Aorta (tissue), 5 donors: ENCODE results near the gene DVL1. TPM values are rescaled to one million over a fixed set of nuclear protein-coding genes. Genes with fewer than 3 reads are reported as not detected.
A peak's percentile ranks its signal among the peaks of the same experiment; 100 is the strongest.

Source experiments
- ATAC-seq: fragments of 200-7000 bp; cut with Tn5 transposase; one replicate; pipeline ENCODE4 v1.9.1; 2022; ENCODE audit warnings: moderate library complexity; ENCODE audit not compliant: low FRiP score
- DNase-seq, 2 donors: peaks; one replicate each; pipeline ENCODE4 v3.0.0-alpha.2; 2020
- H3K27ac ChIP-seq, 2 donors: one replicate each; pipeline ENCODE4 v1.5.1; 2013; ENCODE audit warnings: low read length in 2 of 2, mild to moderate bottlenecking in 2 of 2, moderate library complexity in 2 of 2, control low read depth in 1 of 2, inconsistent platforms in 1 of 2, low read depth in 1 of 2
- H3K27me3 ChIP-seq, 2 donors: one replicate each; pipeline ENCODE4 v1.6.1; 2013; ENCODE audit warnings: control low read depth in 1 of 2, low read length in 1 of 2, mild to moderate bottlenecking in 1 of 2, moderate library complexity in 1 of 2; ENCODE audit not compliant: insufficient read depth in 2 of 2, control insufficient read depth in 1 of 2
- H3K36me3 ChIP-seq, 2 donors: one replicate each; pipeline ENCODE4 v1.6.1; 2013; ENCODE audit warnings: control low read depth in 1 of 2, low read length in 1 of 2, mild to moderate bottlenecking in 1 of 2; ENCODE audit not compliant: insufficient read depth in 2 of 2, control insufficient read depth in 1 of 2
- H3K4me1 ChIP-seq, 2 donors: one replicate each; pipeline ENCODE4 v1.6.1; 2013; ENCODE audit warnings: low read length in 2 of 2, control low read depth in 1 of 2, mild to moderate bottlenecking in 1 of 2, moderate library complexity in 1 of 2; ENCODE audit not compliant: insufficient read depth in 2 of 2, control insufficient read depth in 1 of 2
- H3K4me3 ChIP-seq, 2 donors: one replicate each; pipeline ENCODE4 v1.5.1; 2013; ENCODE audit warnings: low read length in 2 of 2, control low read depth in 1 of 2, mild to moderate bottlenecking in 1 of 2
- H3K9me3 ChIP-seq: one replicate; pipeline ENCODE4 v1.6.1; 2013; ENCODE audit warnings: mild to moderate bottlenecking, low read length; ENCODE audit not compliant: control insufficient read depth
- WGBS, 2 donors: extraction: QIAGEN DNeasy Blood & Tissue Kit; methylation state at CpG; one replicate each; pipeline ENCODE4 v1.1.7; 2013; 5-methylcytosine and 5-hydroxymethylcytosine counted together
- intact Hi-C, 2 donors: fragments of 100-400 bp; cut with DNase I; formaldehyde crosslinking; loops; one replicate each; pipeline versions ENCODE4 v1.14.2 to v1.15.0; 2022
- polyA plus RNA-seq, 2 donors: library from polyadenylated mRNA; stranded (reverse); fragments of 200-250 nt; gene quantifications; one replicate each; pipeline ENCODE4 v1.2.3, GENCODE V29; 2013
- total RNA-seq, 2 donors: library from RNA; stranded (reverse); fragmentation: NEBNext Ultra II Directional; extraction: Animal tissue kit (Norgen Biotek cat#: 25700); gene quantifications; one replicate each; pipeline ENCODE4 v1.2.1, GENCODE V29; 2021
- donor health status: healthy with polysubstance abuse.
- donor health status: Bipolar disorder and iron deficiency.
- donor health status: DM: no; HTN: no; CAD: no.
- donor health status: DM: no; HTN: no; CAD: no.
- donor health status: DM: yes; HTN: yes; CAD: no.

Gene DVL1
- total and polyA plus RNA-seq, 4 donors = 21.2 to 71.9 (median 51.2) TPM

DNA sequence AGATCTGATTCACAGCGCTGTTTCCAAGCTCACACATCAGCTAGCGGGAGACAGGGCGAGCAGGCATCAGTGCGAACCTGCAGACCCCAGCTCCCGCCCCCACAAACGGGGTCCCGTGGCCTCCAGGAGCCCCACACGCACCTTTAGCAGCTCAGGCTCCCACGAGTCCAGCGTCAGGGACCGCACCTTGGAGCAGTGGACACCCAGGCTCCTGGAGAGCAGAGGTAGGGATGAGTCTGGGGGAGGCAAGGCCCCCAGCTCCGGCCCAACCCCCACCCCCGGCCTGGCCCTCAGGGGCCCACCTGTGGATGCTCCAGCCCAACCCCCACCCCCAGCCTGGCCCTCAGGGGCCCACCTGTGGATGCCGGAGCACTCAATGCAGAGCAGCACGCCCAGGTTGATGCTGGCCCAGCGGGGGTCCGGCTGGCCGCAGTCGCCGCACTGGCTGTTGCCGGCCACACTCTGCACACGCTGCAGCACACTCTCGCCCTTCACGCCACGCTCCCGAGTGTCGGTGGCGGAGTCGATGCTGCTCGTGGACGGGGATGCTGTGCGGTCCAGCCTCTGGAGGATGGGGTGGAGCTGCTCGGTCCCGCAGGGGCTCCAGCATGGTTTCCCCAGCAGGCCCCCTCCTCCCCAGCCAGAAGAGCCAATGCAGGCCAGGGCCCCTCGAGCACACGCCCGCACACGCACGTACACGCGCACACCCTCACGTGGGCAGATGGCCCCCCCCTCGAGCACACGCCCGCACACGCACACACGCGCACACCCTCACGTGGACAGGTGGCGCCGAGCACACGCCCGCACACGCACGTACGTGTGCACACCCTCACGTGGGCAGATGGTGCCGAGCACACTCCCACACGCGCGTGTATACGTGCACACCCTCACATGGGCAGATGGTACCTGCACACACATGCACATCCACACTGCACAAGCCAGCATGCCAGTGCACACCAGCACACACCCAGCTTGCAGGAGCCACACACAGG is 52.9 kb downstream of the DVL1 start:
- H3K27me3 ChIP-seq = no peaks in the 10 kb centered on the region
- no peaks in the 10 kb centered on the region for H3K9me3 ChIP-seq
- DNase-seq (no peak), ATAC-seq (no peak)
- H3K4me1 ChIP-seq = no peaks in the 10 kb centered on the region
- 93 to 94% methylated on average over 59 to 62 of the region's 62 CpGs for WGBS, 2 donors
- no peak overlapping the region for H3K4me3 ChIP-seq
- intact Hi-C loops = loop anchor here in 1 of 2 donors (10.0 kb wide), 1 partner anchor 312 kb away; the partner anchor contains the start of gene PERM1
- no peak overlapping the region for H3K27ac ChIP-seq
- no peaks in the 10 kb centered on the region for H3K36me3 ChIP-seq

DNA sequence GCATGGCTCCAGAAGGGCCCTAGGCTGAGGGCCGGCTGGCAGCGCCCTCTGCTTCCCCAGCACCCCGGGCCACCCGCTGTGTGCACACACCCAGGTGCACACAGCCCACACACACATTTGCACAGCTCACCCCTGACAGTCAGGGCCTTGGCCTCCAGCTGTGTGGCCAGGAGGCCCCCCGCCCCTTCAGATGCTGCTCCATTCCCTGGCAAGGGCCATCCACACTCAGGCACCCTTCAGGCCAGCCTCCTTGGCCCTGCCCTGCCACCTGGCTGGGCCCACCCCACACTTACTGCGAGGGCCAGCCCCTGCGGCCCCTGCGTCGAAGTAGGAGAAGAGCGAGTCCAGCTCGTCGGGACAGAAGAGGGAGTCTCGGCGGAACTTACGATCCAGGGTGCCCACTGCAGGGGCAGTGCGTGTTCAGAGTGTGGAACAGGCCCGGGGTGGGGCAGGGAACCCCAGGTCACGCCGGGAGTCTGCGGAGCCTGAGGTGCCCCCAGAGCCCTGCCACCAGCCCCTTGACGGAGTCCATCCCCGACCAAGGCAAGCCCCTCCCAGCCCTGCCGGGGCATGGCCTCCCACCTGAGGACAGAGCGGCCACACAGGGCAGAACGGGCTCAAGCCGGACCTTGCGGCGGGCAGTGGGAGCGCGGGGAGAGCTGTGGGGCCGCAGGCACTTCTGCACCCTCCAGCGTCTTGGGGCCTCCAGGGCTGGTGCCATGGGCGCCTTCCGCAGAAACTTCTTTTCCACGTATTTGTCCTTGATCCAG is 53.9 kb downstream of the DVL1 start:
- H3K4me3 ChIP-seq = no peak overlapping the region
- no peaks in the 10 kb centered on the region for H3K27me3 ChIP-seq
- H3K9me3 ChIP-seq = no peaks in the 10 kb centered on the region
- 95 to 98% methylated on average over 35 of the region's 35 CpGs for WGBS, 2 donors
- DNase-seq (no peak), ATAC-seq (no peak)
- no peak overlapping the region for H3K27ac ChIP-seq
- intact Hi-C loops = loop anchor here in 1 of 2 donors (10.0 kb wide), 1 partner anchor 311 kb away; the partner anchor contains the start of gene PERM1
- no peaks in the 10 kb centered on the region for H3K36me3 ChIP-seq
- H3K4me1 ChIP-seq = no peaks in the 10 kb centered on the region

DNA sequence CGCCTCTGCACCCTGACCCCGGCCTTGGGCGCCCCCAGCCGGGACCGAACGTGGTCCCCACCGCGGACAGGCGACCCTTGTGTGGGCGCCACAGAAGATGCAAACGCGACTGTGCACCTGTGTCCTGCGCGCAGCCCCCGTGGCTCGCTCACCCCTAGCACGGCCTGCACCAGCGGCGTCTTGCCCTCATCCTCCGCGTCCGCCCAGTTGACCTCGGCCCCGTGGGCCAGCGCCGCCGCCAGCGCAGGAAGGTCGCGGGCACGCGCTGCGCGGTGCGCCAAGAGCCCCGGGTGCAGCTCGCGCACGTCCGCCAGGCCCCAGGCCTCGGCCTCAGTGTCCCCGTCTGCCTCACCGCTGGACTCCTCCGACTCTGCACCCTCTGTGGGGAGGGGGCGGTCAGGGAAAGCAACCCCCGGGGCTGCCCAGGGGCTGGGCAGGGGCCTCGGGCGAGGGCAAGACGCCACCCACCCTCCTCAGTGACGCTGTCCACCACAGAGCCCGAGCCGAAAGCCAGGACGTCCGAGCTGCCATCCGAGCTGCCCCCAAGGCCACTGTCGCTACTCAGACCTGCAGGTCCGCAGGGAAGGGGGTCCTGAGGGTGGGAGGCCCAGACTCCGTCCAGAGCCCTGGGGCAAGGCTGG is 54.8 kb downstream of the DVL1 start:
- no peaks in the 10 kb centered on the region for H3K4me1 ChIP-seq
- 88 to 89% methylated on average over 55 to 58 of the region's 58 CpGs for WGBS, 2 donors
- no peak overlapping the region for H3K27ac ChIP-seq
- H3K36me3 ChIP-seq = no peaks in the 10 kb centered on the region
- H3K27me3 ChIP-seq = no peaks in the 10 kb centered on the region
- H3K4me3 ChIP-seq = no peak overlapping the region
- no peaks in the 10 kb centered on the region for H3K9me3 ChIP-seq
- intact Hi-C loops = loop anchor here (5.0 to 10.0 kb wide), 2 partner anchors 172 to 310 kb away; partner anchors contain the start of gene PERM1 (in 1 of the 2)
- no peak for DNase-seq
- ATAC-seq = no peak

DNA sequence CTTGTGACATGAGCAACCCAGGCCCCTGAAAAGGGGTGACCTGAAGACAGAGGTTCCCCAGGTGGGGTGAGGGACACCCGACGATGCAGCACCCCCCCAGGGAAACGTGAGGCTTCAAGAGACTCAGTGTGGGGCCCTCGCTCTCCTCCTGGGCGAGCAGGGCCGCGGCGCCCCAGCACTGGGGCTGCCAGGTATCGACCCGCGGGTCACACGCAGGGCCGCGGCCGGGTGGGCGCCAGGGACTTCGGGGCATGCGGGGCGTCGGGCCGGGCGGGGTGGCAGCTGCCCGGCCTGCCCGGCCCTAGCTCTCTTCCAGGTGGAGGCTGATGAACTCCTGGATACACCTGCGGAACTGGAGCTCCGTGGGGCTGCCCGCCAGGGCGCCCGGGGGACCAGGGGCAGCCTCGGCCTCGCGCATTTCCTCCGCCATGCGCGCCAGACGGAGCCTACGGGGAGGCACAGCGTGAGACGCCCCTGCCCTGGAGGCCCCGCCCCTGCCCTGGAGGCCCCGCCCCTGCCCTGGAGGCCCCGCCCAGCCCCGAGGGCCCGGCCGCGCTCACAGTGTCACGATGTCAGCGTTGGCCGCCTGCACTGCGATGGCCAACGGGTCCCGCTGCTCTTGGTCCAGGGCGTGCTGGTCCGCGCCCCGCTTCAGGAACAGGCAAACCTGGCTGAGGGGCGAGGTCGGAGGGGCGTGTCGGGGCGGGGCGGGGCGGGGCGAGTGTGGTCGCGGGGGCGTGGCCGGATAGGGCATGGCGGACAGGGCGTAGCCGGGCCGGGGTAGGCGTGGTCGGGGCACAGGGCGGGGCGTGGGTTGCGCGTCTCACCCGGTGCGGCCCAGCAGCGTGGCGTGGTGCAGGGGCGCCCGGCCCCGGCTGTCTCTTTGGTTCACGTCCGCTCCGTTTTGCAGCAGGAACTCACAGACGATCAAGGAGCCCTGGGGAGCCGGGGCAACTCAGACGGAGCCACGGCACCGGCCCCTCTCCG is 55.7 kb downstream of the DVL1 start:
- no peaks in the 10 kb centered on the region for H3K27me3 ChIP-seq
- DNase-seq (no peak), ATAC-seq (no peak)
- no peaks in the 10 kb centered on the region for H3K36me3 ChIP-seq
- 80 to 81% methylated on average over 83 to 94 of the region's 94 CpGs for WGBS, 2 donors
- intact Hi-C loops = loop anchor here (2.0 to 10.0 kb wide), 3 partner anchors 171 to 309 kb away; partner anchors contain the start of gene PERM1 (in 1 of the 2)
- no peak overlapping the region for H3K4me3 ChIP-seq
- H3K9me3 ChIP-seq = no peaks in the 10 kb centered on the region
- H3K4me1 ChIP-seq = no peaks in the 10 kb centered on the region
- H3K27ac ChIP-seq = no peak overlapping the region

DNA sequence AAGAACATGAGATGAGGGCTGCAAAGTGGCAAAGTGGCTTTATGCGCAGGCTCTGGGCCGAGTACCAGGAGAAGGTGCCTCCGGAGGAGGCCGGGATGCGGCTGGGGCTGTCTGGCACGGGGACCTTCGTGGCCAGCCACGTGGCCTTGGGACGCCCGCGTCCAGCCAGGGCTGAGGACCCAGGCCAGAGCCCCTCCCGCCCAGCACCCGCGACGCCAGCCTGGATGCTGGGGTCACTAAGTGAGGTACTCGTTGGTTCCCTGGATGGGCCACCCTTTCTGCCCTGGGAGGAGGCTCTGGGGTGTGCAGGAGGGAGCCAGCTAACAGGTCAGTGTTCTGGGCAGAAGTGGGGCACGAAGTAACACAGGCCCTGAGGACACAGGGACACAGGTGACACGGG is 56.4 kb downstream of the DVL1 start:
- WGBS, 2 donors = 93 to 94% methylated on average over 18 of the region's 18 CpGs
- ATAC-seq (no peak), DNase-seq (no peak)
- Histone ChIP-seq H3K36me3 (no peaks in the 10 kb centered on the region), H3K4me1 (no peaks in the 10 kb centered on the region), H3K9me3 (no peaks in the 10 kb centered on the region), H3K27ac (no peak overlapping the region), H3K27me3 (no peaks in the 10 kb centered on the region), H3K4me3 (no peak overlapping the region)
- intact Hi-C loops = loop anchor here (2.0 to 10.0 kb wide), 3 partner anchors 170 to 308 kb away; partner anchors contain the start of gene PERM1 (in 1 of the 2)

DNA sequence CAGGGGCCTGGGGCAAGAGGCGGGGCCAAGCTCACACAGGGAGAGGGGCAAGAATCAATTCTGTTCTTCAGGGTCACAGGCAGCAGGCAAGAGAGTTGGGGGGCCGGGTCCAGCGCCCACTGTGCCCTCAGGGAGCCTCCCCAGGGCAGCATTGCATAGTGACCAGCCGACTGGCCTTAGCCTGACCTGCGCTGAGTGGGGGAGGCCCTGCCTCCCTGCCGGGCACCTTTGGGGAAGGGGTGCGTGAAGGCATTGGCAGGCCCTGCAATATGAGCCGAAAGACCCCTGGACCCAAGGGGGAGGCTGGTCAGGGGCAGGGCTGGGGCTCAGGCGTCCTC is 56.8 kb downstream of the DVL1 start:
- H3K27me3 ChIP-seq = no peaks in the 10 kb centered on the region
- H3K27ac ChIP-seq = no peak overlapping the region
- no peak for DNase-seq
- intact Hi-C loops = loop anchor here (2.0 to 10.0 kb wide), 3 partner anchors 170 to 308 kb away; partner anchors contain the start of gene PERM1 (in 1 of the 2)
- no peak overlapping the region for H3K4me3 ChIP-seq
- H3K9me3 ChIP-seq = no peaks in the 10 kb centered on the region
- ATAC-seq = no peak
- WGBS, 2 donors = 89 to 91% methylated on average over 9 of the region's 9 CpGs
- H3K36me3 ChIP-seq = no peaks in the 10 kb centered on the region
- H3K4me1 ChIP-seq = no peaks in the 10 kb centered on the region

DNA sequence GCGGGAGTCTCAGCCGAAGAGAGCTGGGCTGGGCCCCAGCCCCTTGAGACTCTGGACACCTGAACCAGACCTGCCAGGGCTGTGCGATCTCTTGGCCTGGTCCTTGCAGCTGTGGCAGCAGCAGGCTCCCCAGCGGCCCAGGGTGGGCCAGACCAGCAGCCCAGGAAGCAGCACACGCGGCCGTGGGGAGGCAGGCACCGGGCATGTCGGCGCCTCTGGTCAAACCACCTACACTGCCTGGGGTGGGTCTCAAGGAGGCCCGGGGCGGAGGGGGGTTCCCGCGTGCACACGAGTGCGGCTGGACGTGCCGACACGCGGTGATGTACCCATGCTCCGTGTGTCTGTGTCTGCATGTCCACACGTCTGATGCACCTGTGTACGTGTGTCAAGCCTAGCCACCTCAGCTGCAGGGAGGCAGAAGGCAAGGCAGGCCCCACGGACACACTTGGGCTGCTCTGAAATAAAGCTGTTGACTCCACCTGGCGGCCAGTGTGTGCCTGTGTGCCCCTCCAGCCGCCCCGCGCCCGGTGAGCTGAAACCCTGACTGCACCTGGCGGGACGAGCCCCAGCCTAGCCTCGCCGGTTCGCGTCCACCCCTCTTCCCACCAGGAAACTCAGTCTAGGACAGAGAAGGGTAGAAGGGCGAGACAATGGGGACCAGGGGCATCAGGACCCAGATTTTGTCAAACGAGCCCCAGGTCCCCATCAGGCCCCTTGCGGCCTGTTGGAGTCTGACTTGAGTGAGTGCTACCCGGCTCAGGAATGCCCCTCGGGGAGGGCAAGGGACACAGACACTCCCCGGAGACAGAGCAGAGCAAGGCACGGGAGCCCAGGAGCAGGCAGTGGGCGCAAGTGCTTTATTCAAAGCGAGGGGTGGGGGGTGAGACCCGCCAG is 57.4 kb downstream of the DVL1 start:
- H3K27ac ChIP-seq = no peak overlapping the region
- H3K27me3 ChIP-seq = no peaks in the 10 kb centered on the region
- WGBS, 2 donors = 45 to 51% methylated on average over 41 to 45 of the region's 45 CpGs
- no peaks in the 10 kb centered on the region for H3K36me3 ChIP-seq
- DNase-seq = no peak
- intact Hi-C loops = loop anchor here (2.0 to 10.0 kb wide), 3 partner anchors 169 to 307 kb away; partner anchors contain the start of gene PERM1 (in 1 of the 2)
- no peak overlapping the region for H3K4me3 ChIP-seq
- peak; percentile 65 for ATAC-seq
- no peaks in the 10 kb centered on the region for H3K9me3 ChIP-seq
- H3K4me1 ChIP-seq = no peaks in the 10 kb centered on the region
